ENCODE data around the gene SPAG8. TPM values are rescaled to one million over a fixed set of nuclear protein-coding genes. Genes with fewer than 3 reads are reported as not detected.

SPAG8 gene
- total RNA-seq, 1 experiment from 2014 or later = 1.0 TPM

GRCh38 chr9:35841645-35841900 lies 29.5 kb upstream of the SPAG8 start:
- POLR2A ChIA-PET (ENCODE audit: unreplicated experiment) = no interaction called here
- Histone ChIP-seq H3K27me3 (ENCODE audit: insufficient read depth, low read depth) (no peaks in the 10 kb centered on the region), H3K4me2 (no peak overlapping the region), H3K36me3 (ENCODE audit: low read depth) (no peaks in the 10 kb centered on the region), H3K4me1 (replicated peaks; ENCODE audit: insufficient read depth) (peaks cover 18% of the 10 kb centered on the region), H2AFZ (no peak overlapping the region), H3K27ac (no peak overlapping the region), H3K4me3 (no peak overlapping the region), H3K9me2 (ENCODE audit: insufficient read depth) (no peaks in the 10 kb centered on the region), H3F3A (ENCODE audit: insufficient read depth, low read depth) (peaks cover 6% of the 10 kb centered on the region), H3K9me3 (ENCODE audit: insufficient read depth, low read depth) (no peaks in the 10 kb centered on the region), H4K20me1 (ENCODE audit: insufficient read depth) (no peaks in the 10 kb centered on the region), H3K79me2 (ENCODE audit: low read depth) (no peaks in the 10 kb centered on the region)
- BruUV-seq (replicated peaks) = no TSS peak
- no peak for DNase-seq
- intact Hi-C loops (cut with micrococcal nuclease; ENCODE audit: unreplicated experiment) = no loop called here
- TF ChIP-seq CTCF (conservative IDR thresholded peaks at IDR 0.05) (no peak), EZH2 (IDR thresholded peaks at IDR 0.05; ENCODE audit: low read depth) (no peak)
- CTCF ChIA-PET = no interaction called here

GRCh38 chr9:35840881-35841644 lies 29.0 kb upstream of the SPAG8 start:
- CTCF ChIA-PET = no interaction called here
- no peaks in the 10 kb centered on the region for H4K20me1 ChIP-seq (ENCODE audit: insufficient read depth)

GRCh38 chr9:35839926-35840325 lies 27.9 kb upstream of the SPAG8 start:
- H3K79me2 ChIP-seq (ENCODE audit: low read depth) = no peaks in the 10 kb centered on the region
- H3K4me1 ChIP-seq (replicated peaks; ENCODE audit: insufficient read depth) = peaks cover 10% of the 10 kb centered on the region
- H4K20me1 ChIP-seq (ENCODE audit: insufficient read depth) = no peaks in the 10 kb centered on the region
- no peak overlapping the region for H2AFZ ChIP-seq
- TF ChIP-seq EZH2 (IDR thresholded peaks at IDR 0.05; ENCODE audit: low read depth) = no peak
- no peak for TF ChIP-seq CTCF (conservative IDR thresholded peaks at IDR 0.05)
- no peak for DNase-seq
- no peaks in the 10 kb centered on the region for H3F3A ChIP-seq (ENCODE audit: insufficient read depth, low read depth)
- H3K27ac ChIP-seq = no peak overlapping the region
- BruUV-seq (replicated peaks) = no TSS peak
- H3K27me3 ChIP-seq (ENCODE audit: insufficient read depth, low read depth) = no peaks in the 10 kb centered on the region
- intact Hi-C loops (cut with micrococcal nuclease; ENCODE audit: unreplicated experiment) = no loop called here
- H3K9me2 ChIP-seq (ENCODE audit: insufficient read depth) = no peaks in the 10 kb centered on the region
- no peaks in the 10 kb centered on the region for H3K9me3 ChIP-seq (ENCODE audit: insufficient read depth, low read depth)
- ChIA-PET CTCF (no interaction called here), POLR2A (ENCODE audit: unreplicated experiment) (no interaction called here)
- H3K36me3 ChIP-seq (ENCODE audit: low read depth) = no peaks in the 10 kb centered on the region
- no peak overlapping the region for H3K4me3 ChIP-seq
- H3K4me2 ChIP-seq = no peak overlapping the region

More at GRCh38 chr9:35840881-35841644, 29.0 kb upstream of the SPAG8 start:
- Histone ChIP-seq H3K4me2 (no peak overlapping the region), H3K4me3 (no peak overlapping the region), H3K79me2 (ENCODE audit: low read depth) (no peaks in the 10 kb centered on the region), H3K4me1 (replicated peaks; ENCODE audit: insufficient read depth) (peaks cover 18% of the 10 kb centered on the region), H3K27ac (no peak overlapping the region), H3K27me3 (ENCODE audit: insufficient read depth, low read depth) (no peaks in the 10 kb centered on the region), H3K9me2 (ENCODE audit: insufficient read depth) (no peaks in the 10 kb centered on the region), H3F3A (ENCODE audit: insufficient read depth, low read depth) (peaks cover 6% of the 10 kb centered on the region), H3K36me3 (ENCODE audit: low read depth) (no peaks in the 10 kb centered on the region), H3K9me3 (ENCODE audit: insufficient read depth, low read depth) (no peaks in the 10 kb centered on the region), H2AFZ (no peak overlapping the region)
- TF ChIP-seq CTCF (conservative IDR thresholded peaks at IDR 0.05) = no peak
- TF ChIP-seq EZH2 (IDR thresholded peaks at IDR 0.05; ENCODE audit: low read depth) = no peak
- intact Hi-C loops (cut with micrococcal nuclease; ENCODE audit: unreplicated experiment) = no loop called here
- POLR2A ChIA-PET (ENCODE audit: unreplicated experiment) = no interaction called here
- DNase-seq = no peak
- no TSS peak for BruUV-seq (replicated peaks)

Measured in PC-9 (cell line).